CD1c-positive myeloid dendritic cell (primary cell): ENCODE data around the gene FBXO46.

Experiments
- DNase-seq: peaks from one replicate; pipeline ENCODE4 v3.0.0-alpha.2; 2016; ENCODE audit errors: extremely low spot score

The FBXO46 gene, protein sequence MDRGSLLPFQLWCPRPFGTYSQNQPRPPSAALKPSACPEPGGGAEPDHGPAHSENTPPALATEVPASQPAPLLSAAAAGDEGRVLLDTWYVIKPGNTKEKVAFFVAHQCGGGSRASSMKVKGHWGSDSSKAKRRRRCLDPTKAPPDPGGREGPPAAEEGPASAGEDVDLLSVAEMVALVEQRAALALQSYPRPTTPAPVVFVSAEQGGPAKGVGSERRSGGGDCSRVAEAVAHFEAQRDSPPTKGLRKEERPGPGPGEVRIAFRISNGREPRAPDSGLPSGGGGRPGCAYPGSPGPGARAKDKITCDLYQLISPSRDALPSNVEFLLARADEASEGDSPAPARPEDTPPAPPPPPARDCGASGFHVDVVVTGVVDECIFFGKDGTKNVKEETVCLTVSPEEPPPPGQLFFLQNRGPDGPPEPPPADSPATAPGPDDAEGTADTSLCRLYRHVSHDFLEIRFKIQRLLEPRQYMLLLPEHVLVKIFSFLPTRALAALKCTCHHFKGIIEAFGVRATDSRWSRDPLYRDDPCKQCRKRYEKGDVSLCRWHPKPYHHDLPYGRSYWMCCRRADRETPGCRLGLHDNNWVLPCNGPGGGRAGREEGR

DNA sequence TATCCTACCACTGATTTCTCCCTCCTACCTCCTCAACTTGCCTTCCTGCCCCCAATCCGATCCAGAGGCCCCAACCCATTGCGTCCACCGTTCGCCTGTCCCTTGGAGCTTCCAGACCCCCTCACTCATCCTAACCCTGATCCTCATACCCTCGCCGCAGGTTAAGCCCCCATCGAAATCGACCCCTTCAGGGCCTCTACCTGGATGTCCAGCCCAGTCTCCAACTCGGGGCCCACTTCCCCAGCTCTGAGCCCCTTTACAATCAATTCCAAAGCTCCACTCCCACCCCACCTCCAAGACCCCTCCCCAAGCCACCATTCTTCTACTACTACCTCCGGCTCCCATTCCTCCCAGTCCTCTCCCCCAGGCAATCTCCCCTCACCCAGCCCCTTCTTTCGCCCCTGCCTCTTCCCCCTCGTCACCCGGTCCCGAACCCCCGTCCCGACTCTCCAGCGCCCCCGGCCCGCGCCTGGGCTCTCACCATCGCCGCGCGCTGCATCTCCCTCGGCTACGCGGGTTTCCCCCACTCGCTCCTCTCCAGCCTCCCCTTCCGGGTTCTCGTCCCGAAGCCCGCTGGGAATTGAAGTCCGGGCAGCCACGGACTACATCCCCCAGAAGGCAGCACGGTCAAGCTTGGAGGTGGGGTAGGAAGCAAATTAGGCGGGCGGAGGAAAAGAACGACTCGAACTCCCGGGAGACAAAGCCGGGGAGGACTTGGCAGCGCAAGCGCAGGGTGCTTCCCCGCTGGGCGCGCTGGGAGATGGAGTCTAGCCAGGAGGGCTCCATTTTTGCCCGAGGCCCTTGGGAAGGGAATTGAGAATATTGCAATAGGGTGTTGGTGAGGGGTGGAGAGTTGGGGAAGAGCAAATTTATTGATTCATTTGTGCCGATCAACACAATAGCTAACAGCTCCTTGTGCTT, at the start of gene FBXO46:
Gene FBXO46, minus strand, starts transcription at position 529 of the 921 bp plus-strand sequence. CDS start 17,401 bp downstream, outside the sequence.
- peak; percentile 97 for DNase-seq

DNA sequence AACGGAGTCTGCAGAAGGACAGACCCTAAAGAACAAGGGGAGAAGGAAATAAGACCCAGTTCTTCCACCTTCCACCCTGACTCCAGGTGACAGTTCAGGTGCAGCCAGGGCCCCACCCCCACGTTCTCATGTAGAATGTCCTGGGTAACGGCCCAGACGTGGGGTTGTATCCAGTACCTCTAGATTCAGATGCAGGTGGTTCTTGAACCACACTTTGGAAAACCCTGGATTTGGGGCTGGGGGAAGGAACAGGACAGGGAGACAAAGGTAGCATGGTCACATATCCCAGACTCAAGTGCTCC, 49.4 kb upstream of the FBXO46 start:
- no peak for DNase-seq

DNA sequence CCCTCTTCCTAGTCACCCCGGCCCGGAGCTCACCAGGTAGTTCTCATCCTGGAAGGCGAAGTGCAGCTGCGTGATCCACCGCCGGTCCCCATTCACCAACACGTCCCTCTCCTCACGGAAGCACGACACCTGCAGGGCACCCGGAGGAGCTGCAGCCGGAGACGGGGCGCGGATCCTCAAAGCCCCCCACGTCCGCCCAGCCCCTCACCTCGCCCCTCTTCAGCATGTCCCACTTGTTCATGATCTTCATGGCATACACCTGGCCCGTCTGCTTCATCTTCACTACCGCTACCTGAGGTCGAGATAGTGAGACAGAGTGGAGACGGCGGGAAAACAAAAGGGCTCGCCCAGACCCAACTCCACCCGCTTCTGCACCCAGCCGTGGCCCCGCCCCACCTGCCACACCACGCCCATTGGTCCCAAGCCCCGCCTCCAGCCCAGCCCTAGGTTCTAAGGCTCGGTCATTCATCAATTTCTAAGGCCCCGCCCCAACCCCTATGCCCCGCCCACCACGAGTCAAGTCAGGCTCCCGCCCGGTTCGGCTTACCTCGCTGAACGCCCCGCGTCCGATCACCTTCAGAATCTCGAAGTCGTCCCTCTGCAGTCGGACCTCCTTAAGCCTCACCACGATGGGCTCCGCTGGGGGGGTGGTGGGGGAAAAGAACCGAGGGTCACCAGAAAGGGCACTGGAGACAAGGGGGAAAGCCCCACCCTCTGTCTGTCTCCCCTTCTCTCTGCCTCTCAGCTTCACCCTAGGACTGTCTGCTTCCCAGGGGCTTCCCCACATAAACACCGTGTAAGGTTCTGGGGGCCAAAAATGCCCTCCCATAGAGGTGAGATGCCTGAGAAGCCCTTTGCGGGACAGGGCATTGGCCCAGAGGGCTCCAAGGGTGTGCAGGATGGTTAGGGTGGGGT, 48.8 kb upstream of the FBXO46 start:
- peak; percentile 80 for DNase-seq

DNA sequence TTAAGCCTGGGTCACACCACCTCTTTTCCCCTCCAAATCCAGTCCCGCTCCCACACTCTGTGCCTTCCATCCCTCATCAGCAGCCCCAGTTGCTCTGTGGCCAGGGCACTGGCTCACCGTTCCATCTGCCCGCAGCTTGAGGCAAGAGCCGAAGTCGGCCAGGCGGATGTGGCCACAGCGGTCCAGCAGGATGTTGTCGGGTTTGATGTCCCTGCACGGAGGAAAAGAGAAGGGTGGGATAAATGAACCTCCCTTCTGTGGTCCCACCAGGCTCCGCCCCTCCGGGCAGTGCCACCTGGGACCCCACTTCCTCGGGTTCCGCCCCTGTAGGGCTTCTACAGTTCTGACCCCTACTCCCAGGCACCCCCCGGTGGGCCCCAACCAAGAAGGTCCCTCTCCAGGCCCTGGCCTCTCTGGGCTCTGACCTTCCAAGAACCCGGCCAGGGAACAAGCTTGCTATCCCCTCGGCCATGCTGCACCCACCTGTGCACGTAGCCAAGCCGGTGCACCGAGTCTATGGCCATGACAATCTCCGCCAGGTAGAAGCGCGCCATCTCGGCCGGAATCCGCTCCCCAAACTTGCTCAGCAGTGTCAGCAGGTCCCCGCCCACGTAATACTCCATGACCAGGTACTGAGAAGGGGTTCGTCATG, 47.4 kb upstream of the FBXO46 start:
- no peak for DNase-seq

DNA sequence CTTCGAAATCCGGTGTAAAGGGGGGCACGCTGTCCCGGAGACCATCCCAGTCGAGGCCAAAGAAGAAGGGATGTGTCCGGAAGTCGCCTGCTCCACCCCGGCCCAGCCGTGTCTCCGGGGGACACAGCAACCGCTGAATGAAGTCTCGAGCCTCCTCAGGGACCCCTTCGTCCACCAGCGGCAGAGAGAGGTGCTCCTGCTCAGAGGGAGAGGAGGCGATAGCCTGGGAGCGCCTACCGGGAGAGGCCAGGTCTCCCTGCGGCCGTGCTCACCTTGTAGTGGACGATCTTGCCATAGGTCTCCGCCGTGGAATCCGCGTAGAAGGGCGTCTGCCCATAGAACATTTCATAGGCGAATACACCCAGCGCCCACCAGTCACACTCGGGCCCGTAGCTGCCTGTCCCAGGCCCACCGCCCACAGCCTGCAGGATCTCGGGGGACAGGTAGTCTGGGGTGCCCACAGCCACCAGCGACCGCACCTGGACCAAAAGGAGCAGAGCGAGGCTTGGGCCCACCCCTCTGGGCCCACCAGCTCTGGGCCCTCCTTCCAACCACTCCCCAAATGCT, 46.8 kb upstream of the FBXO46 start:
- DNase-seq = no peak

DNA sequence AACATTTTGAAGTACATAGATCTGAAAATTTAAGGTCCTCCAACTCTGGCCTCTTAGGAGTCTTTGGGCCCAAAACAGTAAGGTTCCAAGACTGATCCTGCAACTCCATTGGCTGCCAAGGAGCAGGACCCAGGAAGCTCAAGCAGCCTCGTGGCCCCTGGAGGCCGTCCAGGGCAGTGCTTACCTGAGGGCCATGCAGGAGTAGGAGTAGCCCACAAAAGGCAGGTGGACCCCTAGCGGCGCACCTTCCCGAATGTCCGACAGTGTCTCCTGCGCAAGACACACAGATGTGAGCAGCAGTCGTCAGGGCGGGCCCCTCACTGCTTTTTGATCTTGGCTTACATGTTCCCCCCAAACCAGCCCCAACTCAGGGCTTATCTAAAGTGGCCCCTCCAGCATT, 44.1 kb upstream of the FBXO46 start:
- DNase-seq = no peak

DNA sequence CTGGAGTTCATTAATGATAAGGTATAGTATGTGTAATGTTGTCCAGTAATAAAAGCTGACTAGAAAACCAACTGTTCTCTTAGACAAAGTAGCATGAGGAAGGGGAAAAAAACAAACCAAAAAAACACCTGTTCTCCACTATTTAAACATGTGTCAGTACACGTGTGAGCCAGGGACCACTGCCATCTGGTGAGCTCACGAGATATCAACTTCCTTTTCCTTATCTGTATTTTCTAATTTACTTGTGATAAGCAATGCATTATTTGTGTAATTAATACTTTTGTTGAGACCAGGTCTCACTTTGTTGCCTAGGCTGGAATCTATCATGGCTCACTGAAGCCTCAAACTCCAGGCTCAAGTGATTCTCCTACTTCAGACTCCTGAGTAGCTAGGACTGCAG, 42.7 kb upstream of the FBXO46 start:
- DNase-seq = no peak

DNA sequence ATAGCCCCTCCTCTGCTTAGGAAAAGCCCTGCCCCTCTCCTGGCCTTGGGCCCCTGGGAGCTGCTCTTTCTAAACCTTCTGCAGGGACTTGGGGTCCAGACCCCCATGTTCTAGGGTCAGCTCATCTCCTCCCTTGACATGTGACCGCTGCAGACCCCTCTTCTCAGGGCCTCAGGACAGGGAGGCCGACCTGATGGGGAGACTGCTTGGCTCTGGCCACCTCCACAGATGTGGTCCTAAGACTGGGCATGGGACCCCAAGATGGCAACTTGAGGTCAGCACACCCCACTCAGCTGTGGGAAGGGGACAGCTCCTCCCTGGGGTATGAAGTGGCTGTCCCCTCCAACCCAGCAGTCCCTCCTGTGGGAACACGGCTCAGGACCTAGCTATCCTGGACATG, 42.2 kb upstream of the FBXO46 start:
- no peak for DNase-seq

DNA sequence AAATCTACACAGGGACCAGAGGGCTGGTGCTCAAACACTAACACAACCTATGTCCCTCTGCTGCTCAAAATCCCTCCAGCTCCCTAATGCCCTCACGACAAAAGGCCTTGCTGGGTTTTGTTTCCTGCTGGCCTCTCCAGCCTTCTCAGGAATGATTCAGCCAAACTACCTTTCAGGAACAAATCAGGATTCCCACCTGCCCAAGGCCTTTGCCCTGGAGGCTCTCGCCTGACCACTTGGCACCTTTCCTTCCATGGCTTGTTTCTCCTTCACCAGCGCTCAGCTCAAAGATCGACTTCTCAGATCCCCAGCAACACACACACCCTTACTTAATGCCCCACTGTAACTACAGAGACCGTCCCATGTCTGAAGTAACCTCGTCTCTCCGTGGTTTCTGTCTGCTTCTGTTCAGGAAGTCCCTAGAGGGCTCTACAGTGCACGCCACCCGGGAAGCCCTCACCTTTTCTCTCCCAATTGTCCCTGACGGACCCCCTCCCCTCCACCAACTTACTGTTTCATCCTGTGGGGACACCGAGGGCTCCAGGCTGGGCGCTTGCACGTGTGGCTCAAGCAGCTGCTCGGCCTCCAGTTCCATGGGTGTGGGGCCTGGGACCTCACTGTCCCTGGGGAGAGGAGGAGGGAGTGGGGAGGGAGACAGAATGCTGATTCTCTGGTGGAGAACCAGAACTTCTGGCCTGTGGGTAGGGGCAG, 41.6 kb upstream of the FBXO46 start:
- DNase-seq = no peak

DNA sequence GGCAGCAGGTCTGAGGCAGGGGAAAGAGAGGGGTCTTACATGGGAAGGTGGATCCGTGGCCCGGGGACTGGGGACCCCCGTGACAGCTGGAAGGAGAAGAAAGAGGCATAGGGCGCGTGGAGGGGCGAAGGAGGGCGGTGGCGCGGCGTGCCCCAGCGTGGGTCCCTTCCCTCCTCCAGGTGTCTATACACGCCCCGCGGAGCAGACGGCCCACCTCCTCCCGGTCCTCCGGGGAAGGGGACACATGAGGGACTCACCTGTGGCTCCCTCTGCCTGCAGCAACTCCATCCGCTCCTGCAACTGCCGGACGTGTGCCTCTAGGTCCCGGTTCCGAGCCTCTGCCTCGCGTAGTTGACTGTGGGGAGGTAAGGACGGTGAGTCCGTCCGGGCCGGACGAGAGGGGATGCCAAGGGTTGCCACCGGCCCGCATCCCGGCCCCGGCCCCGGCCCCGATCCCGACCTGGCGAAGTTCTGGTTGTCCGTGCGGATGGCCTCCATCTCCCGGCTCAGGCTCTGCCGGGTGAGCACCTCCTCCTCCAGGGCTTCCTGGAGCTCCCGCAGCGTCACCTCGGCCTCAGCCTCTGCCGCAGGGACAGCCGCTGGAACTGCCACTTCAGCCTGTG, 40.7 kb upstream of the FBXO46 start:
- DNase-seq = no peak

DNA sequence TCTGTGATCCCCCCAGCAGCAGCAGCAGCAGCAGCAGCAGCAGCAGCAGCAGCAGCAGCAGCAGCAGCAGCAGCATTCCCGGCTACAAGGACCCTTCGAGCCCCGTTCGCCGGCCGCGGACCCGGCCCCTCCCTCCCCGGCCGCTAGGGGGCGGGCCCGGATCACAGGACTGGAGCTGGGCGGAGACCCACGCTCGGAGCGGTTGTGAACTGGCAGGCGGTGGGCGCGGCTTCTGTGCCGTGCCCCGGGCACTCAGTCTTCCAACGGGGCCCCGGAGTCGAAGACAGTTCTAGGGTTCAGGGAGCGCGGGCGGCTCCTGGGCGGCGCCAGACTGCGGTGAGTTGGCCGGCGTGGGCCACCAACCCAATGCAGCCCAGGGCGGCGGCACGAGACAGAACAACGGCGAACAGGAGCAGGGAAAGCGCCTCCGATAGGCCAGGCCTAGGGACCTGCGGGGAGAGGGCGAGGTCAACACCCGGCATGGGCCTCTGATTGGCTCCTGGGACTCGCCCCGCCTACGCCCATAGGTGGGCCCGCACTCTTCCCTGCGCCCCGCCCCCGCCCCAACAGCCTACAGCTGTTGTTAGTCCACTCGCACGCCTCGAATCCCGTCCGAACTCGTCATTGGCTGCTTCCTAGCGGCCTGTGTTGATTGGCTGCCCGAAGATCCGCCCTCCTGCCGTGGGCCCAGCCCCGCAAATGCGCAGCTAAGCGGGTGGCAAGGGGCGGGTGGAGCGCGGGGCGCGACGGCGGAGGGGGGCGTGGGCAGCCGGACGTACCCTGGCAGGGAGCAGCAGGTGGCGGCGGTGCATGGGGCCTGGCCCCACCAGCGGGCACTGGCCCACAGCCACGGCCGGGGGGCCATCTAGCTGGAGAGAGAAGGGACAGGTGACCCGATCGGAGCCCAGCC, 39.8 kb upstream of the FBXO46 start:
- peak; percentile 96 for DNase-seq

DNA sequence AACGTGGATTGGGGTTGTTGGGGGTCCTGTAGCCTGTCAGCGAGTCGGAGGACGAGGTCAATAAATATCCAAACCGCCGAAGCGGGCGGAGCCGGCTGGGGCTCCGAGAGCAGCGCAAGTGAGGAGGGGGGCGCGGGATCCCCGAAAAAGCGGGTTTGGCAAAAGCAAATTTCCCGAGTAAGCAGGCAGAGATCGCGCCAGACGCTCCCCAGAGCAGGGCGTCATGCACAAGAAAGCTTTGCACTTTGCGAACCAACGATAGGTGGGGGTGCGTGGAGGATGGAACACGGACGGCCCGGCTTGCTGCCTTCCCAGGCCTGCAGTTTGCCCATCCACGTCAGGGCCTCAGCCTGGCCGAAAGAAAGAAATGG, 39.1 kb upstream of the FBXO46 start:
- peak; percentile 56 for DNase-seq

DNA sequence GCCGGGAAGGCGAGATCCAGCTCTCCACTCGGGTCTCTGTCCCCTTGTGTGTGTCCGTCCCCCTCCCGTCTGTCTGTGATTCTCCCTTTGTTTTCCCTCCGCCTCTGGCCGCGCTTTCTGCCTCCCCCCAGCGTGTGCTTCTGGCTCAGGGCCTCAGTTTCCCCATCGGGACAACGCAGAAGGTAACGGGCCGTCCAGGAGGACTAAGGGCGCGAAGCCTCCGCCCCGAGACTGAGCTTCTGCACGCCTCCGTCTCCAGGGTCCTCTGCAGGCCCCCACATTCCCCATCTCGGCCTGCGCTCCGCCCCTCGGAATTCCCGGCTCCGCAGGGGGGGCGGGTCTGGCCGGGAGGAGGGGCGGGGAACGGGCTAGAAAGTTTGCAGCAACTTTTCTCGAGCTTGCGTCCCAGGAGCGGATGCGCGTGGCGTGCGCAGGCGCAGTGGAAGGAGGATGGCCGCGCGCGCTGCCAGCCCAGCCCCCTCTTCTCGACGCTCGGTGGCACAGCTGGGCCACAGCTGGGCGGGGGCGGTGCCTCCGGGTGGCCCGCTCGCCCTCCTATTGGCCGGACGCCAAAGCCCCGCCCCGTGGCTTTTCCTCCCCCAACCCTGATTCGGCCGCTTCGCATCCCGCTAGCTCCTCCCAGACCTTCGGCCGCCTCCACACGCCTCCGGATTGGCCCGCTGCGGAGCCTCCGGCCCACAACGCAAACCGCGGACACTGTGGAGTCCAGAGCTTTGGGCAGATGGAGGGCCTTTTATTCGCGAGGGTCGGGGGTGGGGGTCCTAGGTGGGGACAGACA, 38.5 kb upstream of the FBXO46 start, which contains the start of gene SIX5:
Gene SIX5, minus strand, starts transcription at position 269 of the 799 bp plus-strand sequence. CDS start 408 bp downstream, outside the sequence.
- peak; percentile 96 for DNase-seq

DNA sequence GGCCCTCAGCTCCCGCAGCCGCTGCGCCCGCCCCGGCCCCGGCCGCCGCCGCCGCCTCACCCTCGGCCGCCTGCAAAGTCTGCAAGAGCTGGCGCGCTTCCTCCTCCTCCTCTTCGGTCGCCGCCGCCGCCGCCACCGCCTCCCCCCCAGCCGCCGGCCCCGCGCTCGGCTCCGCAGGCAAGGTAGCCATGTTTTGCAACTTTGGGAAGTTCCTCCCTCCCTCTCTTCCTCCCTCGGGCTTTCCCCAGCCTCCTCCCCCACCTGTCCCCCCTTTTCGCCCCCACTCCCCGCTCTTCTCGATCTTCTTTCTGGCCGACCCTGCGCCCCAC, 37.9 kb upstream of the FBXO46 start:
- peak; percentile 64 for DNase-seq

DNA sequence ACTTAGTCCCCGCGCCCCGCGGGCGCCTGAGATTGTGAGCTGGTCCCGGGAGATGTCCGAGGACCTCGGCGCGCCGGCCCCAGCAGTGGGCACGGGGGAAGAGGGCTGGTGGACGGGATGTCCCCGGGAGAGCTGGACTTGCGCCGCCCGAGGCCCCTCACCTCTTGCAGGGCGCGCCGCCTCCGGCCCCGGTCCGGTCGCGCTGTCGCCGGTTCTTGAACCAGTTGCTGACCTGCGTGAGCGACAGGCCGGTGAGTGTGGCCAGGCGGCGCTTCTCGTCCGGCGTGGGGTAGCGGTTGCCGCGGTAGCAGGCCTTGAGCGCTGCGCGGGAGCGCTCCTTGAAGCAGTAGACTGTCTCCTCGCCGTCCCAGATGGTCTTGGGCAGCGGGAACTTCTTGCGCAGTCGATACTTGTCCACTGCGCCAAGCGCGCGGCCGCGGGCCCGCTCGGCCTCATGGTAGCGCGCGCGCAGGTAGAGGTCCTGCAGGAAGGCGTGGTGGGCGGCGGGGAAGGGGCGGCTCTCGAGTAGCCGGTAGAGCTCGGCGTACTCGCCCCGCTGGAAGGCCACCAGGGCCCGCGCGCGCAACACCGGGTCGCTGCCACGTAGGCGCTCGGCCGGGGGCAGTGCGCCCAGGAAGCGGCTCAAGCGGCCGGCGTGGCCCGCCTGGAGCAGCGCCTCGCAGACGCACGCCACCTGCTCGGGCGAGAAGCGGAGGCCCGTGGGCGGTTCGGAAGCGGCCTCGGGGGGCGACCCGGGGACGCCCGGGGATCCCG, 37.4 kb upstream of the FBXO46 start:
- DNase-seq = peak; percentile 18

DNA sequence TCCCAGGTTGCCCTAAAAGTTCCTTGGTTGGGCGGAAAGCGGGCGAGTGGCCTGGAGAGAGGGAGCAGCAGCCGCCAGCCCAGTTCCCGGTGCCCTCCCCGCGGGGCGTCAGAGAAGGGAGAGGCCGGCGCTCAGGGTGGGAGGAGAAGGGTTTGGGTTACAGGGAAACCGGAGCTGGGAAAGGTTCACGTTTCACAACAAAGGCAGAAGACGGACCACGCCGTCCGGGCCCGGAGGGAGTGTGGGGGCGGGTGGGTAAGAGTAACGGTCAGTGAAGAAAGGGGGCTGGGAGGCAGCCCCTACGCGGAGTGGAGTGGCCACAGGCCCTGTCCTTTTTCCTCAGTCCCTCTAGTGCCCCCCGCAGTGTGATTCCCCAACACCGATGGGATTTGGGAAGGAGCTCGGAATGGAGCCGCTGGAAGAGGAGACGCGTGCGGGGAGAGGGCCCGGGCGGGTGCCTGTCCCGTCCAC, 36.7 kb upstream of the FBXO46 start:
- DNase-seq = no peak

DNA sequence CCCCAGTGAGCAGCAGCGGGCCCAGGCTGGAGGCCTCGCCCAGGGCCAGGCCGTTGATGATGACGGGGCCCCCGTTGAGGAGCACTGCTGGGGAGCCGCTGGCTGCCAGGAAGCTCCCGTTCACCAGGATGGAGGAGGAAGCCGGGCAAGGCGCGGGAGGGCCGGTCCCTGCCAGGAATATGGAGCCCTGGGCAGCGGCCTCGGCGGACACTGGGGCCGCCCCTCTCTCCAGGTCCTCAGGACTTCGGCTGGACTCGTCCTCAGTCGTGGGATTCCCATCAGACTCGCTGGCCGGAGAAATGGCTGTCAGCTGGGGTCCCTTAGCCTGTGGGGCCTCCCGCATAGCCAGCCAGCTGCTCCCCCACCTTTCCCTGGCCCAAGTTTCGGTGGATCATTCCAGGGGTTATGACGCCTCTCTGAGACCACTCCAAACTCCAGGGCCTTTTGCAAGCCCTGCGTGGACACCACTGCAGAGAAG, 36.2 kb upstream of the FBXO46 start:
- no peak for DNase-seq
